Inflammatory macrophage treated with lipopolysaccharide for 4 hours (primary cell): Measurements from ENCODE around the gene GMDS.

Experiments
- DNase-seq: peaks from one replicate; pipeline ENCODE4 v3.0.0-alpha.2; 2020

The GMDS gene

GRCh38 chr6:1971612-1972011 is 273.8 kb downstream of the GMDS start:
- no peak for DNase-seq

GRCh38 chr6:1970151-1970561 is 275.2 kb downstream of the GMDS start:
- no peak for DNase-seq

GRCh38 chr6:1966713-1967112 is 278.7 kb downstream of the GMDS start:
- no peak for DNase-seq

- no peak for DNase-seq
Observed at GRCh38 chr6:1965596-1966224, 279.7 kb downstream of the GMDS start.

GRCh38 chr6:1963596-1963995 is 281.8 kb downstream of the GMDS start:
- DNase-seq: no peak

- DNase-seq: no peak
Observed at GRCh38 chr6:1962201-1962600, 283.2 kb downstream of the GMDS start.

- no peak for DNase-seq
Observed at GRCh38 chr6:1960486-1961142, 284.8 kb downstream of the GMDS start.

- no peak for DNase-seq
Observed at GRCh38 chr6:1958257-1958656, 287.1 kb downstream of the GMDS start.

GRCh38 chr6:1957746-1958145 is 287.7 kb downstream of the GMDS start:
- DNase-seq: no peak

GRCh38 chr6:1952740-1953360 is 292.6 kb downstream of the GMDS start:
- DNase-seq: no peak

GRCh38 chr6:1950631-1951030 is 294.8 kb downstream of the GMDS start:
- DNase-seq: no peak

- DNase-seq: peak; percentile 50
Observed at GRCh38 chr6:1949538-1949937, 295.9 kb downstream of the GMDS start.

GRCh38 chr6:1947922-1948321 is 297.5 kb downstream of the GMDS start:
- DNase-seq: no peak

GRCh38 chr6:1946583-1946982 is 298.8 kb downstream of the GMDS start:
- no peak for DNase-seq

GRCh38 chr6:1945235-1945832 is 300.1 kb downstream of the GMDS start:
- DNase-seq: no peak

GRCh38 chr6:1942834-1943233 is 302.6 kb downstream of the GMDS start:
- DNase-seq: no peak

- DNase-seq: no peak
Observed at GRCh38 chr6:1941534-1941933, 303.9 kb downstream of the GMDS start.

GRCh38 chr6:1940381-1940780 is 305.0 kb downstream of the GMDS start:
- DNase-seq: no peak

- no peak for DNase-seq
Observed at GRCh38 chr6:1933292-1933691, 312.1 kb downstream of the GMDS start.

GRCh38 chr6:1931817-1932216 is 313.6 kb downstream of the GMDS start:
- DNase-seq: no peak

GRCh38 chr6:1930356-1930755 is 315.0 kb downstream of the GMDS start:
- DNase-seq: no peak

- DNase-seq: no peak
Observed at GRCh38 chr6:1929931-1930330, 315.5 kb downstream of the GMDS start.

- DNase-seq: no peak
Observed at GRCh38 chr6:1925743-1926430, 319.5 kb downstream of the GMDS start.
